GM12878 (cell line): Measurements from ENCODE around the gene UST. TPM values are rescaled to one million over a fixed set of nuclear protein-coding genes. Genes with fewer than 3 reads are reported as not detected.

Experiments
- ATAC-seq: fragments of 200-7000 bp; cut with Tn5 transposase; 3 replicates; pipeline ENCODE4 v1.9.1; 2020; ENCODE audit warnings: mild to moderate bottlenecking, moderate library complexity
- BruUV-seq: library from RNA; stranded (reverse); fragments of 400-500 nt; replicated peaks from 2 replicates; lab custom pipeline; 2021; lab: Mats Ljungman, UMichigan
- CTCF ChIA-PET: fragments of 300-600 bp; sonication (Branson Sonifier 250); formaldehyde crosslinking; extraction: SDS; loops from one replicate; lab custom pipeline; 2021; ENCODE audit warnings: inconsistent platforms; lab: Yijun Ruan, JAX
- POLR2A ChIA-PET: fragments of 350-600 bp; formaldehyde crosslinking; extraction: SDS; loops from one replicate; lab custom pipeline; 2021; ENCODE audit warnings: inconsistent platforms; lab: Charles Lee
- RAD21 ChIA-PET: fragments of 300-600 bp; sonication (Branson Sonifier 250); formaldehyde crosslinking; loops from one replicate; lab custom pipeline; 2023; ENCODE audit warnings: antibody characterized with exemption; ENCODE audit not compliant: unreplicated experiment; lab: Charles Lee
- SMC1A ChIA-PET: fragments of 300-600 bp; sonication (Branson Sonifier 250); formaldehyde crosslinking; loops from one replicate; lab custom pipeline; 2023; ENCODE audit not compliant: unreplicated experiment, uncharacterized antibody; lab: Charles Lee
- DNase-seq: peaks from one replicate; pipeline ENCODE4 v3.0.0-alpha.2; 2011; ENCODE audit warnings: low read depth, low spot score
- FAIRE-seq: peaks from 3 replicates; lab custom pipeline; 2011; peaks lifted over from hg19 to GRCh38; lab: Jason Lieb, UNC
- H2AFZ ChIP-seq: 2 replicates; pipeline ENCODE4 v1.6.0; 2011; ENCODE audit warnings: low read depth, low read length, control low read depth; ENCODE audit not compliant: control insufficient read depth
- H3K27ac ChIP-seq: 2 replicates; pipeline ENCODE4 v1.5.1; 2011; ENCODE audit warnings: control low read depth; ENCODE audit not compliant: control insufficient read depth, insufficient read depth
- H3K27me3 ChIP-seq, 2 experiments: replicated peaks in 1 of 2; 2 replicates each; pipeline versions ENCODE4 v1.6.0 to v1.6.1; 2011; ENCODE audit warnings: low read length in 1 of 2; ENCODE audit not compliant: control insufficient read depth in 2 of 2, insufficient read depth in 2 of 2
- H3K36me3 ChIP-seq, 2 experiments: 2 replicates each; pipeline ENCODE4 v1.5.1; 2011; ENCODE audit warnings: low read length in 1 of 2; ENCODE audit not compliant: control insufficient read depth in 2 of 2, insufficient read depth in 2 of 2
- H3K4me1 ChIP-seq: 2 replicates; pipeline ENCODE4 v1.6.1; 2011; ENCODE audit warnings: mild to moderate bottlenecking, low read length, moderate library complexity, mixed read lengths; ENCODE audit not compliant: control insufficient read depth, insufficient read depth
- H3K4me2 ChIP-seq: 2 replicates; pipeline ENCODE4 v1.6.0; 2011; ENCODE audit warnings: control low read depth; ENCODE audit not compliant: control insufficient read depth, insufficient read depth
- H3K4me3 ChIP-seq: fragments of 200-600 bp; sonication (generic); 2 replicates; pipeline ENCODE4 v1.5.1; 2016
- H3K79me2 ChIP-seq: 2 replicates; pipeline ENCODE4 v1.6.0; 2011; ENCODE audit warnings: low read length; ENCODE audit not compliant: control insufficient read depth, insufficient read depth
- H3K9ac ChIP-seq: 2 replicates; pipeline ENCODE4 v1.8.0; 2011; ENCODE audit warnings: low read length, control low read depth, mixed read lengths; ENCODE audit not compliant: control insufficient read depth, insufficient read depth
- H3K9me3 ChIP-seq: replicated peaks from 3 replicates; pipeline ENCODE4 v1.5.1; 2011; ENCODE audit warnings: mild to moderate bottlenecking, low read length; ENCODE audit not compliant: control insufficient read depth, insufficient read depth
- H4K20me1 ChIP-seq: 2 replicates; pipeline ENCODE4 v1.6.0; 2011; ENCODE audit not compliant: control insufficient read depth, insufficient read depth
- BHLHE40 ChIP-seq, 2 experiments: fragments of 450-650 bp in 1 of 2; IDR thresholded peaks; 2 replicates each; pipeline ENCODE4 v1.6.1; 2011 to 2017; ENCODE audit warnings: low read depth in 2 of 2, borderline replicate concordance in 1 of 2, improper control_type of control experiment in 1 of 2, low read length in 1 of 2, mild to moderate bottlenecking in 1 of 2
- EGR1 ChIP-seq, 2 experiments: IDR thresholded peaks; 1 replicate in 1 of 2; 2 replicates in 1 of 2; pipeline ENCODE4 v1.6.1; 2011 to 2012; ENCODE audit warnings: low read depth in 2 of 2, low read length in 2 of 2, borderline replicate concordance in 1 of 2, mild to moderate bottlenecking in 1 of 2, moderate library complexity in 1 of 2
- ESRRA ChIP-seq: IDR thresholded peaks from 2 replicates; pipeline ENCODE4 v1.6.1; 2012; ENCODE audit warnings: mild to moderate bottlenecking, low read length, improper control_type of control experiment
- SMC3 ChIP-seq: IDR thresholded peaks from 2 replicates; pipeline ENCODE4 v1.6.1; 2011; ENCODE audit warnings: low read length, improper control_type of control experiment, borderline replicate concordance
- TAF1 ChIP-seq: IDR thresholded peaks from 2 replicates; pipeline ENCODE4 v1.6.1; 2011; ENCODE audit warnings: mild to moderate bottlenecking, low read depth, low read length, borderline replicate concordance
- TBL1XR1 ChIP-seq: IDR thresholded peaks from 2 replicates; pipeline ENCODE4 v1.6.1; 2012; ENCODE audit warnings: low read depth, low read length, improper control_type of control experiment
- WGBS: methylation state at CpG from one replicate; pipeline ENCODE4 v1.1.6; 2016; ENCODE audit warnings: low lambda C conversion rate; ENCODE audit not compliant: insufficient replicate concordance, insufficient coverage; ENCODE audit errors: missing lambda C conversion rate; 5-methylcytosine and 5-hydroxymethylcytosine counted together
- in situ Hi-C: fragments of 300-500 bp; cut with MboI; formaldehyde crosslinking; loops from 9 replicates; pipeline ENCODE4 v1.14.3; 2018; ENCODE audit warnings: mixed read lengths
- intact Hi-C: fragments of 100-400 bp; cut with micrococcal nuclease; formaldehyde crosslinking; loops from one replicate; pipeline ENCODE4 v1.14.2; 2022; ENCODE audit not compliant: unreplicated experiment
- polyA plus RNA-seq, 11 experiments: library from polyadenylated mRNA; depleted of rRNA in 4 of 11; unstranded in 6 of 11; stranded (reverse) in 5 of 11; fragments of >200 nt; fragmentation: Nextera tagmentation in 4 of 11; fragmentation: Illumina TruSeq in 1 of 11; extraction: Ambion mirVana in 4 of 11; extraction: Trizol in 1 of 11; gene quantifications; 1 replicate in 1 of 11; 2 replicates in 10 of 11; pipeline versions ENCODE4 v1.2.1 to v1.2.3, GENCODE V29; 2011 to 2016; ENCODE audit warnings: inconsistent platforms in 2 of 11, missing spikeins in 2 of 11, low read depth in 1 of 11
- total RNA-seq, 4 experiments: library from RNA; depleted of rRNA in 3 of 4; stranded (reverse); fragments of >200 nt in 3 of 4; fragmentation: Illumina TruSeq in 1 of 4; extraction: Trizol in 1 of 4; gene quantifications; 2 replicates each; pipeline versions ENCODE4 v1.2.1 to v1.2.3, GENCODE V29; 2013 to 2021
- TF ChIP-seq, protein P1 (sequence below): IDR thresholded peaks from 2 replicates; pipeline ENCODE4 v1.6.1; 2012; ENCODE audit warnings: low read depth, low read length, improper control_type of control experiment

UST gene
- total and polyA plus RNA-seq, 10 of the 15 experiments (the other 5 are each of a cell fraction or from before 2014, with no cell fraction given): 0.74 to 43.3 (median 2.2) TPM

DNA sequence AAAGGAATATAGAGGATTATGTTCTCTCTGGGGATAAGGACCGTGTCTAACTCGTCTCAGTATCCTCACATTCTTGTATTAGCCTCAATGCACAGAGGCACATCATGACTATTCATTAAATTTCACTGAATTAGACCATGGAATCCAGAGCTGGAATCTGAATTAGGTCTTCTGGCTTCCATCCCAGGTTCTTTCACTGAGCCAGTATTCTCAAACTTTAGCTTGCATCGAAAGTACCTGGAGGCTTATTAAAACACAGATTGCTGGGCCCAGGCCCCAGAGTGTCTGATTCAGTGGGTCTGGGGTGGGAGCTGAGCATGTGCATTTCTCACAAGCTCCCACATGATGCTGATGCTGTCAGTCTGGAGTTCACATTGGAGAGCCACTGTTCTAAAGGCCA lies 142.0 kb downstream of the UST start:
- RAD21 ChIA-PET: no interaction called here
- TF ChIP-seq TBL1XR1: no peak
- SMC1A ChIA-PET: interaction anchor here (1.0 kb wide), 1 partner anchor 40 kb away, joined by 3 read pairs; no protein-coding TSS in a partner anchor
- H3K36me3 ChIP-seq: no peaks in the 10 kb centered on the region
- WGBS: 2% methylated on average over 3 of the region's 3 CpGs
- no peak overlapping the region for H3K27ac ChIP-seq
- ATAC-seq (no peak), DNase-seq (no peak), FAIRE-seq (no peak)
- H3K4me1 ChIP-seq: no peaks in the 10 kb centered on the region
- H3K9me3 ChIP-seq: no peaks in the 10 kb centered on the region
- intact Hi-C loops: no loop called here
- no peak overlapping the region for H2AFZ ChIP-seq
- POLR2A ChIA-PET: no interaction called here
- no peak overlapping the region for H3K4me3 ChIP-seq
- no peaks in the 10 kb centered on the region for H3K79me2 ChIP-seq
- no peak overlapping the region for H3K9ac ChIP-seq
- no TSS peak for BruUV-seq
- H3K27me3 ChIP-seq: no peaks in the 10 kb centered on the region; a peak in 1 of 4 replicates
- in situ Hi-C loops: no loop called here
- H4K20me1 ChIP-seq: no peaks in the 10 kb centered on the region
- H3K4me2 ChIP-seq: no peak overlapping the region
- CTCF ChIA-PET: no interaction called here

DNA sequence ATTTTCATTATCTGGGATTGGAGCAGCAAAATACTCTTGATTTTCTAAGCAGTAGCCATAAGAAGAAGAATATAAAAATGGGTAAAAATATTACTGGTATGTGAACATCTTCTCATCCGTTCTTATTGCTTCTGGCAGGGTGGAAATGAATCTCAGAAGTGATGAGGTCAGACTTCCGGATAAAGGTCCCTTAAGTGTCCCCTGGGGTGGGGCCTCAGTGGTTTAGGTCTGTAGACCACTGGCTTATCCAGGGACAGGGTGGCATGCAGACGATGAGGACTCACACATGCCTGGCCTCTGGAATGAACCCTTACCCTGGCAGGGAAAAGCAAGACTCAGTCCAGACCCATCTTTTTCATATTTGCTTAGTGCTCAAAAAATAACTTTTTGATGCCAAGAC lies 143.3 kb downstream of the UST start:
- H3K27ac ChIP-seq: no peak overlapping the region
- H3K4me1 ChIP-seq: no peaks in the 10 kb centered on the region
- no peak overlapping the region for H3K9ac ChIP-seq
- in situ Hi-C loops: no loop called here
- no peaks in the 10 kb centered on the region; a peak in 1 of 4 replicates for H3K27me3 ChIP-seq
- no TSS peak for BruUV-seq
- ChIA-PET SMC1A (interaction anchor here (1.0 to 1.4 kb wide), 3 partner anchors 14 to 45 kb away, joined by 3 to 4 read pairs (median 3); no protein-coding TSS in a partner anchor), POLR2A (no interaction called here)
- 64% methylated on average over 3 of the region's 3 CpGs for WGBS
- ATAC-seq: no peak
- H3K79me2 ChIP-seq: no peaks in the 10 kb centered on the region
- H2AFZ ChIP-seq: no peak overlapping the region
- no peak for DNase-seq
- no peaks in the 10 kb centered on the region for H3K9me3 ChIP-seq
- no peaks in the 10 kb centered on the region for H3K36me3 ChIP-seq
- H4K20me1 ChIP-seq: no peaks in the 10 kb centered on the region
- FAIRE-seq: no peak
- H3K4me3 ChIP-seq: no peak overlapping the region
- TF ChIP-seq EGR1 (IDR thresholded peaks at IDR 0.05; ENCODE audit: borderline replicate concordance in 1 of 2, low read depth in 2 of 2, low read length in 2 of 2) (no peak), ESRRA (no peak), BHLHE40 (IDR thresholded peaks at IDR 0.05; ENCODE audit: borderline replicate concordance in 1 of 2, low read depth in 2 of 2, low read length in 1 of 2) (no peak), SMC3 (no peak), TAF1 (no peak)
- TF ChIP-seq, protein P1, sequence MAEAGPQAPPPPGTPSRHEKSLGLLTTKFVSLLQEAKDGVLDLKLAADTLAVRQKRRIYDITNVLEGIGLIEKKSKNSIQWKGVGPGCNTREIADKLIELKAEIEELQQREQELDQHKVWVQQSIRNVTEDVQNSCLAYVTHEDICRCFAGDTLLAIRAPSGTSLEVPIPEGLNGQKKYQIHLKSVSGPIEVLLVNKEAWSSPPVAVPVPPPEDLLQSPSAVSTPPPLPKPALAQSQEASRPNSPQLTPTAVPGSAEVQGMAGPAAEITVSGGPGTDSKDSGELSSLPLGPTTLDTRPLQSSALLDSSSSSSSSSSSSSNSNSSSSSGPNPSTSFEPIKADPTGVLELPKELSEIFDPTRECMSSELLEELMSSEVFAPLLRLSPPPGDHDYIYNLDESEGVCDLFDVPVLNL: no peak
- TF ChIP-seq, all 136 proteins: peak for 0
- ChIA-PET CTCF (no interaction called here), RAD21 (no interaction called here)
- H3K4me2 ChIP-seq: no peak overlapping the region
- intact Hi-C loops: no loop called here
